ENCODE measurements around the gene KATNB1.

KATNB1 gene

DNA sequence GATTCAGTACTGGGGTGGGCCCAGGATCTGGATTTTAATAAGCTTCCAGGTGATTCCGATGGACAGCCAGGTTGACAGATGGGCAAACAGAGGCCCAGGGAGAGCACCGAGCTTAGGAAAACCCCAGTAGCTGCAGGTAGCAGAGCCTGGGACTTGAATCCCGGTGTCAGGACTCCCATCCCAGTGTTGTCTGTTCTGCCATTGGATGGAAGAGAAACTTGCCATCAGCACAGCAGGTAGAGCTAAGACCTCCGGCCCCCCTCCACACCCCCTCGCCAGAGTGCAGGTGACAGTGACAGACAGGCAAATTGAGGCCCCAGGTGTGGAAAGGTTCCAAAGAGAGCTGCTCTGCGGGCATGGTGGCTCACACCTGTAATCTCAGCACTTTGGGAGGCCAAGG lies 12.4 kb downstream of the KATNB1 start:
- Histone ChIP-seq H3K4me3 (no peak overlapping the region), H3K36me3 (peaks cover 4 to 74% (median 40%) of the 10 kb centered on the region in 3 donors), H3K27ac (no peak overlapping the region), H3K27me3 (no peaks in the 10 kb centered on the region), H3K9me3 (no peaks in the 10 kb centered on the region), H3K4me1 (no peaks in the 10 kb centered on the region)
- no peak for DNase-seq
- intact Hi-C loops (cut with DNase I; ENCODE audit: low total_unique reads), result no loop called here
- TF ChIP-seq, protein P1, sequence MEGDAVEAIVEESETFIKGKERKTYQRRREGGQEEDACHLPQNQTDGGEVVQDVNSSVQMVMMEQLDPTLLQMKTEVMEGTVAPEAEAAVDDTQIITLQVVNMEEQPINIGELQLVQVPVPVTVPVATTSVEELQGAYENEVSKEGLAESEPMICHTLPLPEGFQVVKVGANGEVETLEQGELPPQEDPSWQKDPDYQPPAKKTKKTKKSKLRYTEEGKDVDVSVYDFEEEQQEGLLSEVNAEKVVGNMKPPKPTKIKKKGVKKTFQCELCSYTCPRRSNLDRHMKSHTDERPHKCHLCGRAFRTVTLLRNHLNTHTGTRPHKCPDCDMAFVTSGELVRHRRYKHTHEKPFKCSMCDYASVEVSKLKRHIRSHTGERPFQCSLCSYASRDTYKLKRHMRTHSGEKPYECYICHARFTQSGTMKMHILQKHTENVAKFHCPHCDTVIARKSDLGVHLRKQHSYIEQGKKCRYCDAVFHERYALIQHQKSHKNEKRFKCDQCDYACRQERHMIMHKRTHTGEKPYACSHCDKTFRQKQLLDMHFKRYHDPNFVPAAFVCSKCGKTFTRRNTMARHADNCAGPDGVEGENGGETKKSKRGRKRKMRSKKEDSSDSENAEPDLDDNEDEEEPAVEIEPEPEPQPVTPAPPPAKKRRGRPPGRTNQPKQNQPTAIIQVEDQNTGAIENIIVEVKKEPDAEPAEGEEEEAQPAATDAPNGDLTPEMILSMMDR (IDR thresholded peaks at IDR 0.05), result no peak

DNA sequence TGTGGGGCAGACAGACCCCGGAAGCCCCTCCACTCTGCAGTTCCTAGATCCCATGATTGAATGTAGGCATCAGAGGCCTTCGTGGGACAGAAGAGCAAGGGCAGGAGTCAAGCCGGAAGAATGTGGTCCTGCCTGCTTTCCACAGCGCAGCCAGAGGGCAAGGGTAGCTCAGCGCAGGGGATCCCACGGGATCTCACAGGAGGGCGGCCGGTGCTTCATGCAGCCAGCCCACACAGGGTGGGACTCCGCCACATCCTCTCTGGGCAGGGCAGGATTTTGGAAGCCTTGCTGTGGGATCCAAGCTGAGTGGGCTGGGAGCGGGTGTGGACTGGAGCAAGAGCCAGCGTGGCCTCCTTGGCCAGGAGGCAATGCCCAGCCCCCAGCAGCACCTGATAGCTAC lies 13.0 kb downstream of the KATNB1 start:
- peaks cover 4 to 76% (median 42%) of the 10 kb centered on the region in 3 donors for H3K36me3 ChIP-seq
- H3K27ac ChIP-seq, result no peak overlapping the region
- intact Hi-C loops (cut with DNase I; ENCODE audit: low total_unique reads), result no loop called here

DNA sequence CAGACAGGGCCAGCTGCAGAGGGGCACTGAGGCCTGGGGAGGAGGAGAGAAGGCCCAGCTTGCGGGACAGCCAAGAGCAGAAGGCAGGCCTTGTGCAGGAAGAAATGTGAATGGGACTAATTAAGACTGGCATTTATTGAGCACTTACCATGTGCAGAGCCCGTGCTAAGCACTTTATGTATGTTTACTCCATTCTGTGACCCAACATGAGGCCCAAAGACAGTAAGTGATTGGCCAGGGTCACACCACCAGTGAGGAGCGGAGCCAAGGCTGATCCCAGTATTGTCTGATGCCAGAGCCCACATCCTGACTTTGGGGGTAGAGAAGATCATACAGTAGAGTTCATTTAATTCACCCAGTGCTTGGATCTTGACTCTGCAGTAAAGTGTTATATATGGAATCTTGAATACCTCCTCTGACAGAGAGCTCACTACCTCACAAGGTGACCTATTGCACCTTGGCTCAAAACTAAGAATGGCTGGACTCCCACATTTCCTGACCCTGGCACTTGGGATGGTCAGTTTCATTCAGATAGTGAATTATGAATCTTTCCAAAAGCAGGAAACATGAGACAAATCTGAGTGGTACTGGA lies 13.6 kb downstream of the KATNB1 start:
- no peak overlapping the region for H3K27ac ChIP-seq
- intact Hi-C loops (cut with DNase I; ENCODE audit: low total_unique reads), result no loop called here
- H3K36me3 ChIP-seq, result peaks cover 4 to 76% (median 39%) of the 10 kb centered on the region in 3 donors

More for the DNA sequence above, 13.0 kb downstream of the KATNB1 start:
- Histone ChIP-seq H3K4me1 (no peaks in the 10 kb centered on the region), H3K27me3 (no peaks in the 10 kb centered on the region), H3K4me3 (no peak overlapping the region), H3K9me3 (no peaks in the 10 kb centered on the region)
- no peak for DNase-seq
- TF ChIP-seq, protein P1 (IDR thresholded peaks at IDR 0.05), result no peak

DNA sequence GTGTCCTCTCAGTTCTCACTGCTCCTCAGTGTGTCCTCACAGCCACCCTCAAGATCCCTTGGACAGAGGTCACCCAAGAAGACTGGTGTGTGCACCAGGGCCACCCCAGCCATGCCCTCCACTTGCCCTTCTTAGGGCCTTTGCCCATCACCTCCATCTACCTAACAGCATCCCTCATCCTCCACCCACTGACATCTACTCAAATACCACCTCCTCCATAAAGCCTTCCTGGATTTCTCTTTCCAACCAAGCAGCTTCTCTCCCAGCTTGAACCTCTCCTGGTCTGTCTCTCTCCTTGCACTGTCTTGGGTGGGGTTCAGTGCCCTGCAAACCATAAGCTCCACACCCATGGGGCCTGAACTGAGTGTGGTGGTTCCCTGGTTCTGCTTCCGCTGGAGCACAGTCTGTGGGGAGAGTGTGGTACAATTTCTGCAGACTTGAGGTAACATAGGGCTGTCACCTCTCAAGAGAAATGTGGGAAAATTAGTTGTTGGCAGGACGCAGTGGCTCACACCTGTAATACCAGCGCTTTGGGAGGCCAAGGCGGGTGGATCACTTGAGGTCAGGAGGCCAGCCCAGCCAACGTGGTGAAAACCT lies 14.4 kb downstream of the KATNB1 start:
- H3K27ac ChIP-seq, result no peak overlapping the region
- DNase-seq, result no peak
- intact Hi-C loops (cut with DNase I; ENCODE audit: low total_unique reads), result loop anchor here (10.0 kb wide), 1 partner anchor 245 kb away; no protein-coding TSS in a partner anchor
- no peaks in the 10 kb centered on the region for H3K4me1 ChIP-seq
- H3K9me3 ChIP-seq, result no peaks in the 10 kb centered on the region
- H3K4me3 ChIP-seq, result no peak overlapping the region
- TF ChIP-seq, protein P1 (IDR thresholded peaks at IDR 0.05), result no peak
- H3K27me3 ChIP-seq, result no peaks in the 10 kb centered on the region
- peaks cover 4 to 76% (median 36%) of the 10 kb centered on the region in 3 donors for H3K36me3 ChIP-seq

More for the DNA sequence above, 13.6 kb downstream of the KATNB1 start:
- H3K4me1 ChIP-seq, result no peaks in the 10 kb centered on the region
- no peak overlapping the region for H3K4me3 ChIP-seq
- TF ChIP-seq, protein P1 (IDR thresholded peaks at IDR 0.05), result no peak
- H3K9me3 ChIP-seq, result no peaks in the 10 kb centered on the region
- H3K27me3 ChIP-seq, result no peaks in the 10 kb centered on the region
- DNase-seq, result no peak

DNA sequence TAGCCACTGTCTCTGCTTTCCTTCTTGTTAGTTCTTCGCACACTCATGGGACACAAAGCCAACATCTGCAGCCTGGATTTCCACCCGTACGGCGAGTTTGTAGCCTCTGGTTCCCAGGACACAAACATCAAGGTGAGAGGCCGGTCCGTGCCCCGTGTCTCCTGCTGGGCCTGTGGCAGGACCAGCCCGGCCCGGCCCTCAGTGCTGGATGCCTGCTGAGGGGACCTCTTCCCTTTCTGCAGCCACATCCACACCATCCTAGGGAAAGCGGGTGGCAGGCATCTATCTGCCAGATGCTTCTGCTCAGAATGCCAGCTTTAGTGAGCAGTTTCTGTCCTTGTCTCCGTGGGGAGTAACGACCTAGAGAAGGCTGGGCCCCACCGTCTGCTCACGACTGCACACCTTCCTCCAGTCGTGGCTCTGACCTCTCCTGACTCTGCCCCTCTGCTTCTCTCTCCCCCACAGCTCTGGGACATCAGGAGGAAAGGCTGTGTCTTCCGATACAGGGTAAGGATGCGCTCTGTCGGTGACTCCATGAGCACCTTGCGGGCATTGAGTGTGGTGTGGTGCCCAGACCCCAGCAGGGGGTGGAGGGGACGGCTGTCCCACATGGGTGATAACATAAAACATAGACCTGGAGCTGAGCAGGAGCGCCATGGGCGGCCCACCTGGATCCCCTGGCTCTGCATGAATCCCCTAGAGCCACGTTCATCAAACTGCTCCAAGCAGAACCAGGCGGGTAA lies 15.4 kb downstream of the KATNB1 start:
- DNase-seq, result no peak
- H3K36me3 ChIP-seq, result peaks cover 4 to 87% (median 44%) of the 10 kb centered on the region in 3 donors
- intact Hi-C loops (cut with DNase I; ENCODE audit: low total_unique reads), result loop anchor here (10.0 kb wide), 1 partner anchor 244 kb away; no protein-coding TSS in a partner anchor
- no peak overlapping the region for H3K27ac ChIP-seq
- TF ChIP-seq, protein P1 (IDR thresholded peaks at IDR 0.05), result no peak
- H3K4me3 ChIP-seq, result no peak overlapping the region
- no peaks in the 10 kb centered on the region for H3K27me3 ChIP-seq
- H3K9me3 ChIP-seq, result no peaks in the 10 kb centered on the region
- H3K4me1 ChIP-seq, result no peaks in the 10 kb centered on the region

Measured in tibial artery (tissue), 4 donors.